Activated T-helper 1 cell treated with anti-CD3 and anti-CD28 coated beads, Interleukin-12 subunit alpha, Interleukin-12 subunit beta, Interleukin-2, Interleukin-4 antibody, amounts not matched to agents 30 ng/mL and 10 ng/mL and 1 ng/mL, durations not matched to agents 14 hours and 24 hours and 36 hours (primary cell): ENCODE measurements around the gene AP2A1. TPM values are rescaled to one million over a fixed set of nuclear protein-coding genes. Genes with fewer than 3 reads are reported as not detected.

ENCODE experiments used
- DNase-seq: peaks from one replicate; pipeline ENCODE4 v3.0.0; 2021; ENCODE audit warnings: low spot score
- H3K27ac Mint-ChIP-seq: one replicate; pipeline ENCODE4 v1.8.0; 2021; ENCODE audit warnings: mild to moderate bottlenecking, mixed read lengths
- H3K27me3 Mint-ChIP-seq: one replicate; pipeline ENCODE4 v1.8.0; 2022; ENCODE audit warnings: mild to moderate bottlenecking, moderate library complexity, mixed read lengths; ENCODE audit not compliant: insufficient read depth
- H3K36me3 Mint-ChIP-seq: one replicate; pipeline ENCODE4 v1.8.0; 2021; ENCODE audit warnings: low read depth, mixed read lengths
- H3K4me1 Mint-ChIP-seq: one replicate; pipeline ENCODE4 v1.8.0; 2021; ENCODE audit warnings: low read depth, mixed read lengths
- H3K4me3 Mint-ChIP-seq: one replicate; pipeline ENCODE4 v1.8.0; 2021; ENCODE audit warnings: mild to moderate bottlenecking, moderate library complexity, mixed read lengths
- H3K9me3 Mint-ChIP-seq: one replicate; pipeline ENCODE4 v1.8.0; 2021; ENCODE audit warnings: mixed read lengths
- intact Hi-C: fragments of 100-400 bp; cut with micrococcal nuclease; formaldehyde crosslinking; loops from one replicate; pipeline ENCODE4 v1.15.1; 2024
- total RNA-seq: library from RNA; stranded (reverse); gene quantifications from 2 replicates; pipeline ENCODE4 v1.2.3, GENCODE V29; 2022

Gene AP2A1
- total RNA-seq, 1 donor from 2014 or later = 63.6 TPM

DNA sequence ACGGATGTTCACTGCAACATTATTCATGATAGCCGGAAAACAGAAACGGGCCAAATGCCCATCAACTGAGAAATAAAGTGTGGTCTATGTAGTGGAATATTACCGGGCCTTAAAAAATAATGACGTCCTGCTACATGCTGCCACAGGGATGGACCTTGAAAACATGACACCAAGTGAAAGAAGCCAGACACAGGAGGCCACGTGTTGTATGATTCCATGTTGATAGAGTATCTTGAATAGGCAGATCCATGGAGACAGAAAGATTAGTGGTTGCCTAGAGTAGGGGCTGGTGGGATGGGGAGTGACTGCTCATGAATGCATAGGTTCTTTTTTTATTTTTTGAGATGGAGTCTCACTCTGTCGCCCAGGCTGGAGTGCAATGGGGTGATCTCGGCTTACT, 3.7 kb downstream of the AP2A1 start:
- peaks cover 24% of the 10 kb centered on the region for H3K4me1 Mint-ChIP-seq
- no peak overlapping the region for H3K27ac Mint-ChIP-seq
- no peak for DNase-seq
- peaks cover 6% of the 10 kb centered on the region for H3K36me3 Mint-ChIP-seq
- no peaks in the 10 kb centered on the region for H3K9me3 Mint-ChIP-seq
- no peaks in the 10 kb centered on the region for H3K27me3 Mint-ChIP-seq
- H3K4me3 Mint-ChIP-seq = no peak overlapping the region
- intact Hi-C loops = no loop called here

DNA sequence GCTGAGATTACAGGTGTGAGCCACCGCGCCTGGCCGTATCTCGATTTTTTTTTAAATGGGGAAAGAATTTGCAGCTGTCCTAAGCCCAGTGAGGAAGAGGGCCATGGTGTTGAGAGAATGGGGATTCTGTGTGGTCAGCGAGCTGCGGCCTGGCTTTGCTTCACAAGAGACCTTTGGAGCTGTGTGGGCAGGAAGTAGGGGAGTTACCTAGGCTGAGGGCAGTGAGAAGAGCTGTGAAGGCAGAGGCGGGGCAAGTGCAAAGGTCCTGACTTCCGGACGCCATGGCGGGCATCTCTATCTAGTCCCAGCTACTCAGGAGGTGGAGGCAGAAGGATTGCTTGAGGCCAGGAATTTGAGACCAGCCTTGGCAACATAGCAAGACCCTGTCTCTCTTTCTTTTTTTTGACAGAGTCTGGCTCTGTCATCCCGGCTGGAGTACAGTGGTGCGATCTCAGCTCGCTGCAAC, 4.9 kb downstream of the AP2A1 start:
- no peaks in the 10 kb centered on the region for H3K9me3 Mint-ChIP-seq
- H3K4me3 Mint-ChIP-seq = no peak overlapping the region
- no peak overlapping the region for H3K27ac Mint-ChIP-seq
- peaks cover 16% of the 10 kb centered on the region for H3K4me1 Mint-ChIP-seq
- H3K27me3 Mint-ChIP-seq = no peaks in the 10 kb centered on the region
- no peak for DNase-seq
- peaks cover 6% of the 10 kb centered on the region for H3K36me3 Mint-ChIP-seq
- intact Hi-C loops = no loop called here

DNA sequence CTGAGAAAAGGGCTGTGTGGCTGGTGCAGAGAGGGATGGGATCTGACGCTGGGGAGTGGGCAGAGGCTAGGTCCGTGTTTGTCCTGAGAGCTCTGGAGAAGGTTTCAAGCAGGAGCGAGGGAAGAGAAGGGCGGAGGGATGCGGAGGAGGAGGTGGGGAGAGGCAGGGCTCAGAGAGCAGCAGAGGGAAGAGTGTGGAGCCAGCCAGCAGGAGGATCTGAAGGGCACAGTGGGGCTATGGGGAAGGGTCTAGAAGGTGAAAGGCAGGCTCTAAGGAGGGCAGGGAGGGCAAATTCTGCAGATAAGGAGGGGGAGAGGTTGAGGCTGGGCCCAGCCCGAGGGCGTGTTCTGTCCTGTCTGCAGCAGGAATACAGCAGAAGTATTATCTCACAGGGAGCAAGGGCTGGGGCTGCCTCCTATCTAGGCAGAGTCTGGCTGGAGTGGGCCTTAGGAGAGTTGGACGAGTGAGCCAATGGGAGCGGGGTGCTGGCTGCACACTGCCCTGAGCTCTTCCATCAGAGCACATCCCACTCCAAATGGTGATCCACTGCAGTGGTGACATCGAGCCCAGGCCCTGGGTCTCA, 6.1 kb downstream of the AP2A1 start:
- no peaks in the 10 kb centered on the region for H3K27me3 Mint-ChIP-seq
- peaks cover 6% of the 10 kb centered on the region for H3K36me3 Mint-ChIP-seq
- no peak for DNase-seq
- H3K4me1 Mint-ChIP-seq = peaks cover 9% of the 10 kb centered on the region
- H3K4me3 Mint-ChIP-seq = no peak overlapping the region
- H3K9me3 Mint-ChIP-seq = no peaks in the 10 kb centered on the region
- intact Hi-C loops = no loop called here
- H3K27ac Mint-ChIP-seq = no peak overlapping the region

DNA sequence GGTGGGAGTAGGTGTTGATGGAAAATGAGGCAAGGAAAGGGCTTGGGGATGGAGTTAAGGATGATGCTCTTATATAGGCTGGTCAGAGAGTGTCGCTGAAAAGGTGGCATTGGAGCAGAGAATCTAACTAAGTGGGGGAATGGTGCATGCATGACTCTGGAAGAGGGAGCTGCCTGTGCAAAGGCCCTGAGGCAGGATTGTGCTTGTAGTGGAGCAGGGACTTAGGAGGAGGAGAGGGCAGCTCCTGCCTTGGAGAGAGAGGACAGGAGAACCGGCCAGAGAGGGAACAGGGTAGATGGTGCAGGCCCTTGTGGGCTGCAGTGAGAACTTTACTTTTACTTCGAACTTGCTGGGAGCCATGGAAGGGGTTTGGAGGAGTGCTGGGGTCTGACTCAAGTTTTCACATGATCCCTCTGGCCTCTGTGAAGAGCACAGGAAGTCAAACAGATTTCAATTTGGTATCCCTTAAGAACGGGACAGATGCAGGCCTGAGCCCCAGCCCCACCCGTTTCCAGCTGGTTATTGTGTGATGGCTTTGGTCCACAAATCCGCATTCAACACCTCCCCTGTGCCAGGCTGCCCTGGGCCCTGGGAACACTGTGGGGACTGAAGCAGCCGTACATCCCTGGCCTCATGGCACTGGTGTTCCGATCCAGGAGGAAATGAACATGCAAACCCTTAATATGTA, 7.0 kb downstream of the AP2A1 start:
- no peak for DNase-seq
- H3K4me1 Mint-ChIP-seq = no peaks in the 10 kb centered on the region
- intact Hi-C loops = no loop called here
- H3K4me3 Mint-ChIP-seq = no peak overlapping the region
- H3K9me3 Mint-ChIP-seq = no peaks in the 10 kb centered on the region
- no peaks in the 10 kb centered on the region for H3K27me3 Mint-ChIP-seq
- H3K27ac Mint-ChIP-seq = no peak overlapping the region
- peaks cover 6% of the 10 kb centered on the region for H3K36me3 Mint-ChIP-seq

- no peak for DNase-seq
- Mint-ChIP-seq H3K27me3 (no peaks in the 10 kb centered on the region), H3K27ac (no peak overlapping the region), H3K4me1 (peaks cover 5% of the 10 kb centered on the region), H3K4me3 (no peak overlapping the region), H3K36me3 (peaks cover 4% of the 10 kb centered on the region), H3K9me3 (no peaks in the 10 kb centered on the region)
- intact Hi-C loops = no loop called here
Measured at GRCh38 chr19:49774969-49775368, 8.2 kb downstream of the AP2A1 start.

GRCh38 chr19:49775742-49776370, 9.1 kb downstream of the AP2A1 start:
- Mint-ChIP-seq H3K4me1 (peaks cover 11% of the 10 kb centered on the region), H3K27me3 (no peaks in the 10 kb centered on the region), H3K36me3 (peaks cover 10% of the 10 kb centered on the region), H3K4me3 (no peak overlapping the region), H3K9me3 (no peaks in the 10 kb centered on the region), H3K27ac (no peak overlapping the region)
- DNase-seq = no peak
- intact Hi-C loops = no loop called here

DNA sequence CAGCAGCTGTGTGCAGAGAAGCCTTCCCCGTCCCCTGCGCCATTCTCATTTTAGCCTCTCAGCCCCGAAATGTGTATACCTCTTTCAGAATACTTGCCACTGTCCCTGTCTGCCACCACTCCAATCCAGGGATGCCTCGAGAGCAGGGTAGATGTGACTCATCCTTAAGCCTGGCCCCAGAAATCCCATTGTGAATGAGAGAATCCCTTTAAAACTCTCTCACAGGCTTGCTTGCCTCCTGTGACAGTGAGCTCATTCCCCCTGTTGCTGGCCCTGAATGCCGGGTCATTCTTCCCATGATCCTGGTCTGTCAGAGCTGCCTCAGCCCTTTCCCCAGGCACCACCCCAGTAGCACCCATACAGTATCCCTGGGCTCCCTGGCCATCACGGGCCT, 9.6 kb downstream of the AP2A1 start:
- Mint-ChIP-seq H3K27me3 (no peaks in the 10 kb centered on the region), H3K9me3 (no peaks in the 10 kb centered on the region)

DNA sequence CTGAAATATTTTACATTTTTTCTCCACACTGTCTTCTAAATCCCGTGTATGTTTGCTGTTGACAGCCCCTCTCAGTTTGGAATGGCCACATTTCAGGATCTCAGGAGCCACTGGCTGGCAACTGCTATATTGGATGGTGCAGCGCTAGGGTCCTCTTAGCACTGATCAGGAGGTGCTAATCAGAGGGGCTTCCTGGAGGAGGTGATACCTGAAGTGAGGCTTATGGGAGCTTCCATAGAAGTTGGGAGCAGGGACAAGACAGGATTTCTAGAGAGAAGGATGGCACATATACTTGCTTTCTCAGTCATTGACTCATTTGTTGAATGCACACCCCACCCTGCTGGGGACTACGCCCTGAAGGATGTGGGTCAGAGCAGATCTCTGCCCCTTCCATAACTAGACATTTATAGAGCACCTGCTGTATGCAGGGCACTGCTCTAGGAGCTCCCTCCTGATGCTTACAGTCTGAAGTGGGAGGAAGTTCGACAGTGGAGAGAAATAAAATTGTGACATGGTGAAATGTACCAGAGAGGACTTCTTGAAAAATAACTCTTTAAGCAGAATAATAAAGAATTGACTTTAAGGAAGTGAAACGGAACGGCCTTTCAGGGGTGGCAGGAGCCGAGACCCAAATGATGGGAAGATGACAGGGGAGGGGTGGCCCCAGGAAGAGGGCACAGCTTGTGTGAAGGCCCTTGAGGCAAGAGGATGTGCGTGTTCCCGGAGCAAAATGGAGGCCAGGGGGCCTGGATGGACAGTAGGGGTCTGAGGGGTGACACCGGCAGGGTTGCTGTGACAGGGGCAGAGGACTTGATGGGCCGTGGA, 13.1 kb downstream of the AP2A1 start:
- H3K27me3 Mint-ChIP-seq = no peaks in the 10 kb centered on the region
- H3K27ac Mint-ChIP-seq = no peak overlapping the region
- H3K36me3 Mint-ChIP-seq = peaks cover 24% of the 10 kb centered on the region
- H3K4me1 Mint-ChIP-seq = peaks cover 17% of the 10 kb centered on the region
- DNase-seq = no peak
- H3K4me3 Mint-ChIP-seq = no peak overlapping the region
- H3K9me3 Mint-ChIP-seq = no peaks in the 10 kb centered on the region
- intact Hi-C loops = no loop called here

More for the DNA sequence above, 9.6 kb downstream of the AP2A1 start:
- Mint-ChIP-seq H3K4me1 (peaks cover 16% of the 10 kb centered on the region), H3K4me3 (no peak overlapping the region), H3K27ac (no peak overlapping the region), H3K36me3 (peaks cover 12% of the 10 kb centered on the region)
- intact Hi-C loops = no loop called here
- no peak for DNase-seq

DNA sequence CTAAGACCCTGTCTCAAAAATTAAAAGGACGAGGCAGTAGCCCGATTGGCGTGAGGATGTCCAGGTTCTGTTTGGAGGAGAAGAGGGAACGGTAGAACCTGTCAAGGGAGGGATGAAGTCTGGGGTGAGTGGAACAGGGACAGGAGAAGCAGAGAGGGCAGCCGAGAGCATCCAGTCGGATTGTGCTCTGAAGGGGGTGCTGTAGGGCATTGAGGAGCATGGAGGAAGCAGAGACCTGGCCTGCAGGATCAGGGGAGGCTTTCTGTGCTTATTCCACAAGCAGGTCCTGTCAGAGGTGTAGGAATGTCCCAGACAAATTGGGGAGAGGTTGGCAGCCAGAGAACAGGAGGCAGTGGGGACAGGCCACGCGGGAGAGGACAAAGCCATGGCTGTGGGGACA, 14.1 kb downstream of the AP2A1 start:
- Mint-ChIP-seq H3K9me3 (no peaks in the 10 kb centered on the region), H3K27ac (no peak overlapping the region), H3K36me3 (peaks cover 29% of the 10 kb centered on the region), H3K4me3 (no peak overlapping the region), H3K4me1 (peaks cover 17% of the 10 kb centered on the region), H3K27me3 (no peaks in the 10 kb centered on the region)
- no peak for DNase-seq
- intact Hi-C loops = no loop called here

DNA sequence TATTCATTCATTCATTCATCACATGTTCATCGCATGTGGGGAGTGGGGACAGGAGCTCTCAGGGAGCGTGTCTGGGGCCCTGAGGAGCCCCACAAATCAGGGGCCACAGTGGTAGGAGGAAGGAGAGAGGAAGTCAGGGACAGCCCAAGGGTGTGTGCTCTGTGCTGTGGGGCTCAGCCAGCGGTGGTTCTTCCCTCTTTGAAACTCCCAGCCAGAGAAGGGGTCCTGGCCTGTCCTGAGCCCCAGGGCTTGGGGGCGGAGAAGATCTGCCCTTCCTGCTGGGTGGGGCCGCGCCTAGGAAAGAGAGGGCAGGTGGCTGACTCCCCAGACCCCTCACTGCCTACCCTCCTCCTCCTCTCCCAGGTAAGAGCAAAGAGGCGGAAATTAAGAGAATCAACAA, 14.6 kb downstream of the AP2A1 start:
- H3K27me3 Mint-ChIP-seq = no peaks in the 10 kb centered on the region
- peaks cover 17% of the 10 kb centered on the region for H3K4me1 Mint-ChIP-seq
- H3K4me3 Mint-ChIP-seq = no peak overlapping the region
- intact Hi-C loops = no loop called here
- no peaks in the 10 kb centered on the region for H3K9me3 Mint-ChIP-seq
- H3K36me3 Mint-ChIP-seq = peaks cover 29% of the 10 kb centered on the region
- no peak overlapping the region for H3K27ac Mint-ChIP-seq
- DNase-seq = no peak

DNA sequence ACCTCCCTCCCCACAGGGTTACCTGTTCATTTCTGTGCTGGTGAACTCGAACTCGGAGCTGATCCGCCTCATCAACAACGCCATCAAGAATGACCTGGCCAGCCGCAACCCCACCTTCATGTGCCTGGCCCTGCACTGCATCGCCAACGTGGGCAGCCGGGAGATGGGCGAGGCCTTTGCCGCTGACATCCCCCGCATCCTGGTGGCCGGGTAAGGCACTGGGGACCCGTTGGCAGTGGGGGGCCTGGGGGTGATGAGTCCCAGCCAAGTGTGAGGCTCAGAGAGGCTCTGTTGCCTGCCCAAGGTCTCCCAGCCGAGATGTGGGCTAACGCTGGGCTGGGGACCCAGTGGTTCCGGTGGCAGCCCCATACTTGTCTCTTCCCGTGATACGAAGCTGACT, 15.7 kb downstream of the AP2A1 start:
- Mint-ChIP-seq H3K9me3 (no peaks in the 10 kb centered on the region), H3K4me3 (no peak overlapping the region), H3K4me1 (peaks cover 17% of the 10 kb centered on the region), H3K36me3 (peaks cover 30% of the 10 kb centered on the region), H3K27me3 (no peaks in the 10 kb centered on the region), H3K27ac (no peak overlapping the region)
- no peak for DNase-seq
- intact Hi-C loops = no loop called here

DNA sequence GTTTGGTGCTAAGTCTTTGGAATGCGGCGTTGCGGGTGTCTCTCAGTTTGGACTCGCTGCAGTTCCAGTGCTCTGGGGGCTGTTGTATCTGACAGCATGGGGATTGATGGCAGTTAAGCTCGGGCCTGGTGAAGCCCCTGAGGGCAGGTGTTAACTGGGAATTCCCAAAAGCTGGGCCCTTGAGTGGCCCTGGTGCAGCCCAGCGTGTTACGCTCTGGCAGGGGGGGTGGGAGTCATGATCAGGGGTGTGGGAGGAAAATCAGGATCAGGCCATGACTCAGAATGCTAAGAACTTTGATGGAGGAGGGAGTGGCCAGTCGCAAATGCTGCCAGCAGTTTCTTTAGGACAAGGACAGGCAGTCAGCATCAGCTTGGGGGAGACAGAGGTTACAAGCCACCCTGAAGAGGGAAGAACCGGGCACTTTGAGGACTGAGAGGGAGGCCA, 19.6 kb downstream of the AP2A1 start:
- Mint-ChIP-seq H3K36me3 (peaks cover 25% of the 10 kb centered on the region), H3K4me1 (peaks cover under 1% of the 10 kb centered on the region), H3K27me3 (no peaks in the 10 kb centered on the region), H3K4me3 (no peak overlapping the region), H3K27ac (no peak overlapping the region), H3K9me3 (no peaks in the 10 kb centered on the region)
- intact Hi-C loops = no loop called here
- DNase-seq = no peak

GRCh38 chr19:49787746-49788145, 20.9 kb downstream of the AP2A1 start:
- no peaks in the 10 kb centered on the region for H3K27me3 Mint-ChIP-seq
- intact Hi-C loops = no loop called here
- H3K4me3 Mint-ChIP-seq = no peak overlapping the region
- no peak for DNase-seq
- H3K27ac Mint-ChIP-seq = no peak overlapping the region
- no peaks in the 10 kb centered on the region for H3K9me3 Mint-ChIP-seq
- peaks cover 26% of the 10 kb centered on the region for H3K36me3 Mint-ChIP-seq
- no peaks in the 10 kb centered on the region for H3K4me1 Mint-ChIP-seq
